GM21529 (cell line): Measurements from ENCODE around the gene GBE1.
"Not testable (repeated sequence)": the region's sequence is repeated elsewhere in the genome, so short reads cannot be mapped to it uniquely, and the experiment has no call there.

Experiments used
- ATAC-seq: cut with Tn5 transposase; IDR thresholded peaks from one replicate; pipeline ENCODE4 v1.9.1; 2021; ENCODE audit not compliant: unreplicated experiment

The GBE1 gene

DNA sequence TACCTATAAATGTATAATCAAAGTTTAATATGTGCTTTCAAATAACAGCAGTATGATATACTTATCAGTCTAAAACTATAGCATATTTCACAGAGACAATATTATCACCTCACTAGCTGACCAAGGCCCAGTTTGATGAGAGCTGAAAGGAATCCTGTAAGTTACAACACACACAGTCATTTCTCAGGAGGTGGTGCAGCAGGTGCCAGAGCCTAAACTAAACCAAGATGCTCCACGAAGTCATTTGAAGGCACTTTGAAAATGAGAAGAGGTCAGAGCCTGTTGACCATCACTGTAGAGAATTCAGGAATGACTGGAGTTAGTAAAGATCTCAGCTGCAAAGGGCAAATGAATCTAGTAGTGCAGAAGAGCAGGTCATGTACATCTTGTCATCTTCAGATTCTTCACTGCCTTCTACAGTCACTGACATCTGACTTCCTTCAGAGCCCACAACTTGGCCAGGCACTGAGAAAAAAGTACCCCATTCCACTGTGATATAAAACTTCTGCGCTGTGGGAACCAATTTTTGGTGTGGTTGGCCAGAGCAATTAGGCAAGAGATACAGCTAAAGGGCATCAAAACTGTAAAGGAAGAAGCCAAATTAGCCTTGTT, 7.9 kb downstream of the GBE1 start:
- no peak for ATAC-seq

GRCh38 chr3:81752604-81753003, 8.8 kb downstream of the GBE1 start:
- ATAC-seq: no peak

- ATAC-seq: no peak
Observed at GRCh38 chr3:81749265-81749664, 12.2 kb downstream of the GBE1 start.

DNA sequence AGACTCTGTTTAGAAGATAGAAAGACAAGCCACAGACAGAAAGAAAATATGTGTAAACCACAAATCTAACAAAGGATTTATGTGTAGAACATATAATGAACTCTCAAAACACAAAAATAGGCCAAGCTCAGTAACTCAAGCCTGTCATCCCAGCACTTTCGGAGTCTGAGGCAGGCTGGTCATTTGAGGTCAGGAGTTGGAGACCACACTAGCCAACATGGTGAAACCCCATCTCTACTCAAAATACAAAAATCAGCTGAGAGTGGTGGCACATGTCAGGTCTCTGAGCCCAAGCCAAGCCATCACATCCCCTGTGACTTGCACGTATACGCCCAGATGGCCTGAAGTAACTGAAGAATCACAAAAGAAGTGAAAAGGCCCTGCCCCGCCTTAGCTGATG, 14.2 kb downstream of the GBE1 start:
- ATAC-seq: not testable (repeated sequence)

GRCh38 chr3:81744366-81744765, 17.1 kb downstream of the GBE1 start:
- no peak for ATAC-seq

GRCh38 chr3:81743096-81744025, 18.1 kb downstream of the GBE1 start:
- no peak for ATAC-seq

DNA sequence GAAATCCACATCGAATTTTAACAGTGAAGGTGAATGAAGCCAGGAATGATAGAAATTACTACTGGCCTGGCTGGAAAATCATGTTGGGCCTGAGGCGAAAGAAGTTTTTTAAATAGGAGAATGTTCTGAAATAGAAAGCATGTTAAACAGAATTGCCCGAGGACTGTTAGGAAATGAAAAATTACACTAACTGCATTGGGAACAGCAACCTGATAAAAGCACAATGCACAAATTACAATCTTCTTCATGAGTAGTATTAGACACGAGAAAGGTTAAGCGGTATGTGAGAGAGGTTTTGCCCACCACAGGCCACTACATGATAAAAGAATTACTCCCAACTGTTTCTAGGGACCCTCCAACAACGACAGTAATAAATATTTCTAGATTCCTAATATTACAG, 18.9 kb downstream of the GBE1 start:
- no peak for ATAC-seq

DNA sequence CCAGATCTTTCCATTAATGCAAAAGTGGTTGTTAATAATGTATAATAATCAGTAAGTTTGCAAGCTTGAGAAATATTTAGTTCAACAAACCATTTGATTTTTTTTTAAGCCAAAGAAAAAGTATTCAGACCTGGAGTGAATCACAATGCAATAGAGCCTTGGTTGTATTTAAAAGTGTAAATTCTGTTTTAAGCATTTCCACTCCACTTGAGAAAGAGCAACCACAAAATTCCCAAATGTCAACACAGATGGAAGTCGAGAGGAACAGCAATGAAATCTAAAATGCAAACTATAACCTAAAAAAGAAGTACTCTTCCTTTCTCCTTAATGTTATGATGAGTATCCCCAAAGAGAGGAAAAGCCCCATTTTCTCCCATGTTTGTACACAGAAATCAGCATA, 20.2 kb downstream of the GBE1 start:
- ATAC-seq: no peak

- ATAC-seq: no peak
Observed at GRCh38 chr3:81740731-81741130, 20.7 kb downstream of the GBE1 start.

GRCh38 chr3:81735334-81735733, 26.1 kb downstream of the GBE1 start:
- ATAC-seq: no peak

GRCh38 chr3:81734742-81735141, 26.7 kb downstream of the GBE1 start:
- ATAC-seq: no peak

DNA sequence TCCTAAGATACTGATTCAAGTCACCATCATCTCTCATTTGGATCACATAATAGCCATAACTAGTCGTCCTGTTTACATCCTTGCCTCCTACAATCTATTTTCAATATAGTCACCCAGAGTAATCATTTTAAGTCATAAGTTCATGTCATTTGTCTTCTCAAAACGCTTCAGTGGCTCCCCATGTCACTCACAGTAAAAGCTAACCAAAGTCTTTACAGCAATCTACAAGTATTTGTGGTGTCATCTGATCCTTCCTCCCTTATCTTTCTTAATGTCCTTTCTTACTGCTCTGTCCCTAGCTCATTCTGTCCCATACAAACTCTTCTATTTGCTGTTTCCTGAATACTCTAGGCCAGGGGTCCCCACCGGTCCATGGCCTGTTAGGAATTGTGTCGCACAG, 28.8 kb downstream of the GBE1 start:
- ATAC-seq: no peak

DNA sequence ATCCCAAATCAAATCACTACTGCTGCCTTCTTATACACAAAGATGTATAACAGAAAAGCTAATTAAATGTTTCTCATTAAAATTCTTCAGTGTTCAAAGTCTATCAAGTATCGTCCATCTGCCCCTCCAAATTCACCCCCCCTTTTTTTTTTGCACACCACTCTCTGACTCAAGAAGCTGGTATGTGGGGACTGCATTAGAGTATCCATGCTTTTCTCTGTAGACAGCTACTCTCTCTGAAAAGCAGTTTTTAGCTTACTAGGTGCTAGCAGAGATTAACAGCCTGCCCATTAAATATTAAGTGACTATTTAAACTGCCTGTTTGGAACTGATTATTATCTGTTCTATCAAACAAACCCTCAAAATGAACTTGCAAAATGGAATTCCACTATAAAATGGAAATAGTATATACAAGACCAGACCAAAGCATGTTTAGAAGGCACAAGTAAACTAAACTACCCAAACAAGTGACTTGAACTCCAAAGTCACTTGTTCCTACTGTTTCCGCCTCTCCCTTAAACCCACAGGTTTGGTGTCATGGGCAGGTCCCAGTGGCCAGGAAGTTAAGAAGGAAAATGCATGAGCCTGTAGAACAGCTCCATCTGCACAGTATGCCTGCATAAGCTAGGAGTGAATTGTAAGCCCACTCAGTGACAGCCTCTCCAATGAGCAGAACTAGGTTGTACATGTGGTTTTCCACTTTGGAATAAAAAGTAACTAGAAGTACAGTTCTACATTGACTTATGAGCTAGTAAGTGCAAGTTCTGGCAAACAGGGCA, 32.5 kb downstream of the GBE1 start:
- no peak for ATAC-seq

DNA sequence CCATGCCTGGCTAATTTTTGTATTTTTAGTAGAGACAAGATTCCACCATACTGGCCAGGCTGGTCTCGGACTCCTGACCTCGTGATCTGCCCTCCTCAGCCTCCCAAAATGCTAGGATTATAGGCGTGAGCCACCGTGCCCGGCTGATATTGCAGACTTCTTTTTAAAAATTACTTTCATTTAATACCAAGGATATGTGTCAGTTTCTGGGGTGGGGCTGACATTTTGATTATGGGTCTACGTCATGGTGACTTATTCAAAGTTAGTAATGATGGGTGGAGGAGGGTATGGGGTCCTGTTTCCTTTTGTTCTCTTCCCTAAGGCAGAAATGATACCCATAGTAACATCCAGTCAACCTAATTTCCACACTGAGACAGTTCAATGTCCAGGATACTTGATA, 34.7 kb downstream of the GBE1 start:
- ATAC-seq: no peak

GRCh38 chr3:81726132-81726531, 35.3 kb downstream of the GBE1 start:
- no peak for ATAC-seq

DNA sequence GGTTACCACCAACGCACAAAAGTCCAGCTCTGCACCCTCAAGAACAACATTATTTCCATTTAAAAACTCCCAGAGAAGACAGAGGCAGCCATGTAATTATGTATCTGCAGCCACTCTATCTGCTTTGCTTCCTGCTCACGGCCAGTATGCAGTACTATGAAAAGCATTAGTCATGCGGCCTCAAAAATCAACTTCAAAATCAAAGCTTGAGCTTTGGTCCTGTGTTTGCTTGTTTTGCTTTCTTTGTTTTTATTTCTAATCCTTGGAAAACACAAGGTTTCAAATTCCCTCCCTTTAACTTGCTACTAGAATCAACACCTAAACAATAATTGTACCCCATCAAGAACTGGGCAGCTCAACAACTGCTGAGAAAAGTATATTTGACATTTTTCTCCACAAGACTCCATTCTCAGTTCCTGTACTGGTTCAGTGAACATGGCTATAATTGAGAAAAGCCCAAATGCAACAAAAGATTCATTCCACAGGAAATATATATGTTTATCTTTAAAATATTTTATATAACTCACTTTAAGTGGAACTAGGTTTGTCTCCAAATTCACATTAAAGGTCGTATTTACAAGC, 37.6 kb downstream of the GBE1 start:
- ATAC-seq: no peak

DNA sequence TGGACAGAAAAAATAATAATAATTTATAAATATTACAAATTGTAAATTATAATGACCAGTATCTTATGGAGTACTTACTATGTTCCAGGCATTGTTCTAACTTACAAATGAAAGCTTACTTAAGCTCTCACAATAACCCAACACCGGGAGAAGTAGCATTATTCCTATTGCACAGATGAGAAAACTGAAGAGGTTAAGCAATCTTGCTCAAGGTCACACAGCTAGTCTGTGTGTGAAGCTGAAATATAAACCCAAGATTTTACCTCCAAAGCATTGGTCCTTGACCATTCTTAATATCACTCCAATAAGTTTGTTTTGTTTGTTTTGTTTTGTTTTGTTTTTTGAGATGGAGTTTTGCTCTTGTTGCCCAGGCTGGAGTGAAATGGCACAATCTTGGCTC, 43.1 kb downstream of the GBE1 start:
- no peak for ATAC-seq

DNA sequence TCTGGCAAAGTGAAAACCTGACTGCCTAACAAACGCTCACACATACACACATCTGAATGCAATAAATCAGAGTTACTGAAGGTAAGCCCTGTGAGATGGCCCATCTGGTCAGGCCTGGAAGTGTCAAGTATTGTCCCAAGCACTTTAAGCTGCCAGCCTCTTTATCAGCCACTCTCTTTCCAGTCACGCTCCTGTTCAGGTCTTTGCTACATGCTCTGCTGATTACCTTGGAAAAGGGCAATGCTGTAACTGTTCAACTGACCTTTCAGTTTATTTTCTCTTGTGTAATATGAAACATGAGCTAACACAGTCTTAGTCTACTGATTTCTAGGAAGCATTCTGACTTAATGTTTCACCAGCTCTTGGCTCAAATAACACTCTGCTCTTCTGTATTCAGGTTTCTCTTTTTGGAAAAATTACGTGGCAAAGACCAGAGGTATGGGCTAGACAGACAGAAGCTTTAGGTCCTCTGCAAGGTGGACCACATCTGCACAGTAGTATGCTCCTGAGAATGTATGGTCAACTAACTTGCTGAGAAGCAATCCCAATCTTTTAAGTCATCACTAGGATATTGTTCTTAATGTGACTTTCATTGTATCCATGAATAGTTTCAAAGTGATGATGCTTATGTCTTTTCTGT, 44.5 kb downstream of the GBE1 start:
- no peak for ATAC-seq

- no peak for ATAC-seq
Observed at GRCh38 chr3:81713031-81713430, 48.4 kb downstream of the GBE1 start.

DNA sequence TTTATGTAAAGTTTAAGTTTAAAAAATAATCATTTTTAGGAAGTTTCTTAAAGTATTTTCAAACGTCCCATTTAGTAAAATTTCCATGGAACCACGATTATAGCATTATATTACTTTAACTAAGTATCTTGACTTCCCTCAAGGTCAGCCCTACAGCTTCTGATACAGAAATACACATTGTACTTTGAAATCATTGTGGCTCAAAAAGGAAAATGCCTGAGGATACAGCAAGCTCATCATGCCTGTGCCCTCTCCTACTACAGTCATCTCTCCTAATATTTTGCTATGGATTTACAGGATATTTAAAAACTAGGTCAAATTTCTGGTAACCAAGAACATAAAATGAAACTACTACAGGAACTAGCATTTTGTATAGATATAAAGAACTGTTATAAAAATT, 51.8 kb downstream of the GBE1 start:
- no peak for ATAC-seq

DNA sequence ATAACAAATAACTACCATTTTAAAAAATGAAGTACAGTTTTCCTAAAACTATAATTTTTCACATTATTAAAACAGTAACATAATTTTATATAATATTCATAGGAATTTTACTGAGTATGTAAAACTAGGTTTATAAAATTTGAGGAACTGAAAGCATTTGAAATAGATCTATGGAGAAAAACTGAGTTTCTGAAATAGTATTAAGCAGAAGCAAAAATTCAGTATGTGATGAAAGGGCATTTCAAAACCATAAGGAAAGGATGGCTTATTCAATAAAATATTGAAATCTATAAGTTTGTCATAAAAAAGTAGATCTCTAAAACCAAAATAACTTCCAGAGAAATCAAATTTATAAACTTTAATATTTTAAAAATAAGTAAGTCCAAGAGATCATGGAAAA, 53.4 kb downstream of the GBE1 start:
- ATAC-seq: no peak
